ENCODE measurements around the gene ARHGEF33. TPM values are rescaled to one million over a fixed set of nuclear protein-coding genes. Genes with fewer than 3 reads are reported as not detected.

The ARHGEF33 gene
- total and polyA plus RNA-seq, 2 experiments from 2014 or later, result 0.27 to 0.31 TPM

DNA sequence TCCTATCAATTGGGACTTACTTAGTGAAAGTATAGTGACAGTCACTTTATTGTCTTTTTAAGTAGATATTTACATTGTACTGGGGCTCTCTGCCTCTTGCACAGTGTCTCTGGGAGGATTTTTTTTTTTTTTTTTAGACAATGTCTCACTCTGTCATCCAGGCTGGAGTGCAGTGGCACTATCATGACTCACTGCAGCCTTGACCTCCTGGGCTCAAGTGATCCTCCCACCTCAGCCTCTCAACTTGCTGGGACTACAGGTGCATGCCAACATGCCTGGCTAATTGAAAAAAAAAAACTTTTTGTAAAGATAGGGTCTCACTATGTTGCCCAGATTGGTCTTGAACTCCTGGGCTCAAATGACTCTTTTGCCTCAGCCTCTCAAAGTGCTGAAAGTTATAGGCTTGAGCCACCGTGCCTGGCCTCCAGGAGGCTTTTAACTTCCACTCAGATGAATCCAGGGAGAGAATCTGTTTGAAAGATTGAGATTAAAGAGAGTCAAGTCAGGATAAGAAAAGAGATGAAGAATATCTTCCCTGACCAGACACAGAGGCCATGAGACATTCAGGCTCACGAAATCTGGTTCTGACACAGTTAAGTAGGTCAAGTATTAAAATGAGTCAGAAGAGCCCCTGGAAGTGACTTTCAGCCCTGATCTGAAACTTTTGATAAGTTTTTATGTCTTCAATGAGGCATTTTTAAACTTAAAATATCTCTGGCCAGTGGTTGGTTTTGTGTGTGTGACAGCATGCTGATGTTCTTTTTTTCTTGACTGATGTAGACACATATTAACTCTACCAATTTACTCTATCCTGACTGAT, 18.3 kb downstream of the ARHGEF33 start:
- WGBS (ENCODE audit: low lambda C conversion rate, missing lambda C conversion rate), result 71% methylated on average over 2 of the region's 2 CpGs

GRCh38 chr2:38909872-38910271, 20.2 kb downstream of the ARHGEF33 start:
- DNase-seq (ENCODE audit: low spot score), result no peak
- H3K4me1 ChIP-seq (ENCODE audit: insufficient read depth), result no peaks in the 10 kb centered on the region
- no peaks in the 10 kb centered on the region for H3K27me3 ChIP-seq
- H3K9me3 ChIP-seq (ENCODE audit: low read depth), result no peaks in the 10 kb centered on the region
- TF ChIP-seq EZH2phosphoT487 (IDR thresholded peaks at IDR 0.05; ENCODE audit: low read depth, severe bottlenecking, unreplicated experiment), result no peak
- H3K4me3 ChIP-seq, result no peak overlapping the region
- H3K9me2 ChIP-seq (replicated peaks; ENCODE audit: insufficient read depth), result no peaks in the 10 kb centered on the region
- H2AFZ ChIP-seq, result no peak overlapping the region
- no peak overlapping the region for H3K27ac ChIP-seq
- WGBS (ENCODE audit: low lambda C conversion rate, missing lambda C conversion rate), result 94% methylated on average over 1 of the region's 1 CpG
- no peaks in the 10 kb centered on the region for H3K79me2 ChIP-seq
- H3K36me3 ChIP-seq (replicated peaks; ENCODE audit: insufficient read depth, low read depth), result no peaks in the 10 kb centered on the region
- no peak overlapping the region for H3K4me2 ChIP-seq
- no peaks in the 10 kb centered on the region for H4K20me1 ChIP-seq (ENCODE audit: insufficient read depth, poor library complexity, severe bottlenecking)

More for the DNA sequence above, 18.3 kb downstream of the ARHGEF33 start:
- no peak for DNase-seq (ENCODE audit: low spot score)
- Histone ChIP-seq H3K4me2 (no peak overlapping the region), H3K4me1 (ENCODE audit: insufficient read depth) (no peaks in the 10 kb centered on the region), H3K27ac (no peak overlapping the region), H3K27me3 (no peaks in the 10 kb centered on the region), H3K36me3 (replicated peaks; ENCODE audit: insufficient read depth, low read depth) (no peaks in the 10 kb centered on the region), H4K20me1 (ENCODE audit: insufficient read depth, poor library complexity, severe bottlenecking) (no peaks in the 10 kb centered on the region), H3K9me3 (ENCODE audit: low read depth) (no peaks in the 10 kb centered on the region), H2AFZ (no peak overlapping the region), H3K79me2 (no peaks in the 10 kb centered on the region), H3K4me3 (no peak overlapping the region), H3K9me2 (replicated peaks; ENCODE audit: insufficient read depth) (no peaks in the 10 kb centered on the region)
- no peak for TF ChIP-seq EZH2 (IDR thresholded peaks at IDR 0.05; ENCODE audit: borderline replicate concordance)
- TF ChIP-seq CTCF (IDR thresholded peaks at IDR 0.05; ENCODE audit: poor library complexity), result no peak
- TF ChIP-seq EZH2phosphoT487 (IDR thresholded peaks at IDR 0.05; ENCODE audit: low read depth, severe bottlenecking, unreplicated experiment), result no peak

DNA sequence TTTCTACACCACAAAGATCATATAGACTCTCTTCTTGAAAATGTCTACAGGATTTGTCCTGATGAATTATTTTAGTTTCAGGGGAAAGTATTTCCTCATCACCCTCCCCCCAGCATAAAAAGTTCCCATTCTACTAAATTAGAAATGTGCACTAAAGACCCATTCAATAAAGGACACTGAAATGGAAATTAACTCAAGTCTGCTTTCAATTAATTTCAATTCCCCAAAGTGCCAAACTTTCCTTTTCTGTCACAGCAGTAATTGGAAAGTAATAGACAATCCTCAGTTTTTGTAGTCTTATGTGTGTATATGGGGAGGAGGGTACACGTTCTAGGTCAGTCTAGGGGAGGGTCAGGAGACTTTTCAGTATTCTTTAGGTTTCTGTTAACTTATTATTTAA, 21.5 kb downstream of the ARHGEF33 start:
- Histone ChIP-seq H3K4me3 (no peak overlapping the region), H2AFZ (no peak overlapping the region), H3K36me3 (replicated peaks; ENCODE audit: insufficient read depth, low read depth) (no peaks in the 10 kb centered on the region), H3K27me3 (no peaks in the 10 kb centered on the region), H3K4me2 (no peak overlapping the region), H3K9me2 (replicated peaks; ENCODE audit: insufficient read depth) (no peaks in the 10 kb centered on the region), H4K20me1 (ENCODE audit: insufficient read depth, poor library complexity, severe bottlenecking) (no peaks in the 10 kb centered on the region), H3K79me2 (no peaks in the 10 kb centered on the region), H3K9me3 (ENCODE audit: low read depth) (no peaks in the 10 kb centered on the region), H3K27ac (no peak overlapping the region), H3K4me1 (ENCODE audit: insufficient read depth) (no peaks in the 10 kb centered on the region)
- TF ChIP-seq EZH2 (IDR thresholded peaks at IDR 0.05; ENCODE audit: borderline replicate concordance) (no peak), CTCF (IDR thresholded peaks at IDR 0.05; ENCODE audit: poor library complexity) (no peak), EZH2phosphoT487 (IDR thresholded peaks at IDR 0.05; ENCODE audit: low read depth, severe bottlenecking, unreplicated experiment) (no peak)
- 92% methylated on average over 1 of the region's 1 CpG for WGBS (ENCODE audit: low lambda C conversion rate, missing lambda C conversion rate)
- no peak for DNase-seq (ENCODE audit: low spot score)

GRCh38 chr2:38912619-38913018, 22.9 kb downstream of the ARHGEF33 start:
- Histone ChIP-seq H3K27me3 (no peaks in the 10 kb centered on the region), H3K9me3 (ENCODE audit: low read depth) (no peaks in the 10 kb centered on the region), H3K4me1 (ENCODE audit: insufficient read depth) (no peaks in the 10 kb centered on the region), H4K20me1 (ENCODE audit: insufficient read depth, poor library complexity, severe bottlenecking) (no peaks in the 10 kb centered on the region), H3K27ac (no peak overlapping the region), H3K4me2 (no peak overlapping the region), H2AFZ (no peak overlapping the region), H3K79me2 (no peaks in the 10 kb centered on the region), H3K9me2 (replicated peaks; ENCODE audit: insufficient read depth) (no peaks in the 10 kb centered on the region), H3K36me3 (replicated peaks; ENCODE audit: insufficient read depth, low read depth) (no peaks in the 10 kb centered on the region), H3K4me3 (no peak overlapping the region)
- 0% methylated on average over 1 of the region's 1 CpG for WGBS (ENCODE audit: low lambda C conversion rate, missing lambda C conversion rate)
- no peak for DNase-seq (ENCODE audit: low spot score)
- TF ChIP-seq EZH2 (IDR thresholded peaks at IDR 0.05; ENCODE audit: borderline replicate concordance), result no peak
- TF ChIP-seq EZH2phosphoT487 (IDR thresholded peaks at IDR 0.05; ENCODE audit: low read depth, severe bottlenecking, unreplicated experiment), result no peak
- no peak for TF ChIP-seq CTCF (IDR thresholded peaks at IDR 0.05; ENCODE audit: poor library complexity)

All from hepatocyte (in vitro differentiated cells).